ENCODE data around the gene UBASH3B.

The UBASH3B gene

DNA sequence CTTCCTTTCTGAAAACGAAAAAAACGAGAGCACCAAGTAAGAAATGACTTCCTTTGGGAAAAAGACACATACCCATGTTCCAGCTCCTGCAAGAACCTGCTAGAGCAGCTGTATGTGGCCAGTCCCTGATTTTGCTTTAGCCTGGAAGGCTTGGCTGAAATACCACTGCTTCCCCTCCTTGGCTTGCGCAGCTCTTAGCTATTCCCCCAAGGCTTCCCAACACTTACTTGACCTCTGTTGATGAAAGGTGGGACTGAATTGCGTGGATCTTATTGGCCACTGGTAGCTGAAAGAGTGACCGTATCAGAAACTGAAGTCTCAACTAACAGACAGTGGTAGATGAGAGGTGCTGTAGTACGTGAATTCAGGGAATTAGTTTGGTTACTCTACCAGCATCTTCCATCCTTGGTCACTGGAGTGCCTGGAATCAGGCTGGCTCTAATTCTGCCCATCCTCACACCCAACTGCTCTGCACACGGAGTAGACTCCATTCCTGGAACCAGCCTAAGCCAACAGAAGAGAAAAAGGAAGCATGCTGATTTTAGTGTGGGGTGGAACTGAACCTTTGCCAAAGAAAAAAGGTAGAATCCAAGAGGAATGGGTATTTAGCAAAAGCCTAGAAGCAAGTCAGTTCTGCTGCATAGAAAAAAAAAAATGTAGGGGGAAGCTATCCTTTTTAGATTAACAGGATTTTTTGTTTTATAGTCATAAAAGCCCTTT, 109.0 kb downstream of the UBASH3B start:
- Histone ChIP-seq H2AFZ (ENCODE audit: low read length) (no peak overlapping the region), H4K20me1 (ENCODE audit: insufficient read depth, low read length, poor library complexity, severe bottlenecking) (peaks cover 4% of the 10 kb centered on the region), H3K9me3 (ENCODE audit: insufficient read depth, low read depth, low read length) (no peaks in the 10 kb centered on the region), H3K9me2 (replicated peaks; ENCODE audit: low read depth, low read length) (no peaks in the 10 kb centered on the region), H3K79me2 (ENCODE audit: insufficient read depth, low read length) (peaks cover 88% of the 10 kb centered on the region), H3K36me3 (ENCODE audit: insufficient read depth, low read length) (peaks cover 35% of the 10 kb centered on the region; the same call in 1 of the 2 replicates), H3K4me1 (ENCODE audit: insufficient read depth, low read length, poor library complexity, severe bottlenecking) (peaks cover 18% of the 10 kb centered on the region), H3F3A (ENCODE audit: low read depth) (no peaks in the 10 kb centered on the region), H3K4me3 (ENCODE audit: low read length, poor library complexity, severe bottlenecking) (no peak overlapping the region), H3K4me2 (ENCODE audit: low read depth, low read length, poor library complexity, severe bottlenecking) (no peak overlapping the region), H3K27me3 (ENCODE audit: insufficient read depth, low read length, poor library complexity, severe bottlenecking) (no peaks in the 10 kb centered on the region), H3K9ac (ENCODE audit: low read depth, low read length, poor library complexity, severe bottlenecking) (peak overlapping the region; percentile 31)
- TF ChIP-seq EZH2phosphoT487 (IDR thresholded peaks at IDR 0.05; ENCODE audit: borderline replicate concordance), result no peak
- TF ChIP-seq, protein P1, sequence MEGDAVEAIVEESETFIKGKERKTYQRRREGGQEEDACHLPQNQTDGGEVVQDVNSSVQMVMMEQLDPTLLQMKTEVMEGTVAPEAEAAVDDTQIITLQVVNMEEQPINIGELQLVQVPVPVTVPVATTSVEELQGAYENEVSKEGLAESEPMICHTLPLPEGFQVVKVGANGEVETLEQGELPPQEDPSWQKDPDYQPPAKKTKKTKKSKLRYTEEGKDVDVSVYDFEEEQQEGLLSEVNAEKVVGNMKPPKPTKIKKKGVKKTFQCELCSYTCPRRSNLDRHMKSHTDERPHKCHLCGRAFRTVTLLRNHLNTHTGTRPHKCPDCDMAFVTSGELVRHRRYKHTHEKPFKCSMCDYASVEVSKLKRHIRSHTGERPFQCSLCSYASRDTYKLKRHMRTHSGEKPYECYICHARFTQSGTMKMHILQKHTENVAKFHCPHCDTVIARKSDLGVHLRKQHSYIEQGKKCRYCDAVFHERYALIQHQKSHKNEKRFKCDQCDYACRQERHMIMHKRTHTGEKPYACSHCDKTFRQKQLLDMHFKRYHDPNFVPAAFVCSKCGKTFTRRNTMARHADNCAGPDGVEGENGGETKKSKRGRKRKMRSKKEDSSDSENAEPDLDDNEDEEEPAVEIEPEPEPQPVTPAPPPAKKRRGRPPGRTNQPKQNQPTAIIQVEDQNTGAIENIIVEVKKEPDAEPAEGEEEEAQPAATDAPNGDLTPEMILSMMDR (conservative IDR thresholded peaks at IDR 0.05; ENCODE audit: low read length), result no peak

DNA sequence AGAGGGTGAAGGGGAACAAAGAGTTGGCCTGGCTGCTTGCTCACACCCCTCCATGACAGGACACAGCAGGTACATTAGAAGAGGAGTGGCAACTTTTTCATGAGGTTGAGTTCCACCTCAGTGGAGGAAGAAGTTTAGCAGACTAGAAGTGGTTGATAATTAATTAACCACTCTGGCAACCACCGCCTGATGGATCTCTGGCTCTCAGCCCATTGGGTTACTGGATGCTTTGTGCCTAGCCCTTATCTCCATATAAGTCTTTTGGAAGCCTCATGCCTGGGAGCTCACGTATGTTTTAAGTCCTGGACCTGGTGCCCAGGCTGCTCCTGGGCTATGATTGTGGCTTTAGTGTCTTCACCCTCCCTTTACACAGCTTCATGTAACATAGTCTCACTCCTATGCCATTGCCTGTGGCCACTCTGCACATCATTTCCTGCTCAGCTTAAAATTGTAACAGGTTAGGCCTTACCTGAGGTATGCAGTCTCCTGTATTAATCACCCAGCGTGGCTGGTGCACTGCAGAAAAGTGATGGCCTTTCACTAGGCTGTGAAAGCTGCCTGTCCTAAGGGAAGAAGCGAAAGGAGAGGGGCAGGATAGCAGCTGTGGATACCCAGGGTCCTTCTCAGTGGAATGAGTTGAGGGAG, 110.1 kb downstream of the UBASH3B start:
- Histone ChIP-seq H3K9me3 (ENCODE audit: insufficient read depth, low read depth, low read length) (no peaks in the 10 kb centered on the region), H3K4me2 (ENCODE audit: low read depth, low read length, poor library complexity, severe bottlenecking) (no peak overlapping the region), H3F3A (ENCODE audit: low read depth) (no peaks in the 10 kb centered on the region), H2AFZ (ENCODE audit: low read length) (no peak overlapping the region), H3K27me3 (ENCODE audit: insufficient read depth, low read length, poor library complexity, severe bottlenecking) (no peaks in the 10 kb centered on the region), H3K36me3 (ENCODE audit: insufficient read depth, low read length) (peaks cover 40% of the 10 kb centered on the region; the same call in 1 of the 2 replicates), H3K4me1 (ENCODE audit: insufficient read depth, low read length, poor library complexity, severe bottlenecking) (peaks cover 18% of the 10 kb centered on the region), H3K4me3 (ENCODE audit: low read length, poor library complexity, severe bottlenecking) (no peak overlapping the region), H3K9ac (ENCODE audit: low read depth, low read length, poor library complexity, severe bottlenecking) (peak overlapping the region; percentile 45), H3K79me2 (ENCODE audit: insufficient read depth, low read length) (peaks cover 88% of the 10 kb centered on the region), H4K20me1 (ENCODE audit: insufficient read depth, low read length, poor library complexity, severe bottlenecking) (peaks cover 4% of the 10 kb centered on the region), H3K9me2 (replicated peaks; ENCODE audit: low read depth, low read length) (no peaks in the 10 kb centered on the region)
- no peak for TF ChIP-seq EZH2phosphoT487 (IDR thresholded peaks at IDR 0.05; ENCODE audit: borderline replicate concordance)
- TF ChIP-seq, protein P1 (conservative IDR thresholded peaks at IDR 0.05; ENCODE audit: low read length), result no peak

DNA sequence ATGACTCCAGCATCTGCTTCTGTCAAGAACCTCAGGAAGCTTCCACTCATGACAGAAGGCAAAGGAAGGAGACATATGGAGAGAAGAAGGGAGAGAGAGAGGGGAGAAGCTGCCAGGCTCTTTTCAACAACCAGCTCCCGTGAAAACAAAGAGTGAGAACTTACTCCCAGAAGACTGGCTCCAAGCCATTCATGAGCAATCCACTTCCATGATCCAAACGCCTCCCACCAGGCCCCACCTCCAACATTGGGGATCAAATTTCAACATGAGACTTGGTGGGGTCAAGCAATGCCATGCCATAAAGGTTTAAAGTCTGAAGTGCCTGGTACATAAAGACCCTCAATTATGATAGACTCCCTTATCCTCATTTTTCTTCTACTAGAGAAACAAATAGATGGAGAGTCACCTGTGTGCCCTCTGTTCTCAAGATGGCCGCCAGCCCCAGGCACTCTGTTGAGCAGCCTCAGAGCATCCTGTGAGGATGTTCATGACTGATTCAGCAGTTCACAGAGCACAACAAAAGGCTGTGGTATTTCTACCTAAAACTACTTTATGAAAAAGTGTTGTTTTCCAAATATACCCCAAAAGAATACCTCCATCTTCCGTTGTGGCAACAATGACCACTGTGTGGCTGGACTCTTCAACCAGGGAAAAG, 113.7 kb downstream of the UBASH3B start:
- H3F3A ChIP-seq (ENCODE audit: low read depth), result no peaks in the 10 kb centered on the region; the same call in 1 of the 2 replicates
- peaks cover 8% of the 10 kb centered on the region for H4K20me1 ChIP-seq (ENCODE audit: insufficient read depth, low read length, poor library complexity, severe bottlenecking)
- no peak overlapping the region for H3K9ac ChIP-seq (ENCODE audit: low read depth, low read length, poor library complexity, severe bottlenecking)
- no peak overlapping the region for H3K4me3 ChIP-seq (ENCODE audit: low read length, poor library complexity, severe bottlenecking)
- TF ChIP-seq, protein P1 (conservative IDR thresholded peaks at IDR 0.05; ENCODE audit: low read length), result no peak
- no peak for TF ChIP-seq EZH2phosphoT487 (IDR thresholded peaks at IDR 0.05; ENCODE audit: borderline replicate concordance)
- H2AFZ ChIP-seq (ENCODE audit: low read length), result no peak overlapping the region
- peaks cover 32% of the 10 kb centered on the region; the same call in 1 of the 2 replicates for H3K36me3 ChIP-seq (ENCODE audit: insufficient read depth, low read length)
- no peaks in the 10 kb centered on the region for H3K9me3 ChIP-seq (ENCODE audit: insufficient read depth, low read depth, low read length)
- H3K79me2 ChIP-seq (ENCODE audit: insufficient read depth, low read length), result peaks cover 92% of the 10 kb centered on the region
- H3K9me2 ChIP-seq (replicated peaks; ENCODE audit: low read depth, low read length), result no peaks in the 10 kb centered on the region
- H3K4me1 ChIP-seq (ENCODE audit: insufficient read depth, low read length, poor library complexity, severe bottlenecking), result peaks cover 5% of the 10 kb centered on the region
- no peaks in the 10 kb centered on the region for H3K27me3 ChIP-seq (ENCODE audit: insufficient read depth, low read length, poor library complexity, severe bottlenecking)
- H3K4me2 ChIP-seq (ENCODE audit: low read depth, low read length, poor library complexity, severe bottlenecking), result no peak overlapping the region
